ENCODE data around the gene TRMT112.

TRMT112 gene

GRCh38 chr11:64284048-64284961 is 33.1 kb downstream of the TRMT112 start, which contains the start of gene BAD:
TSS of gene BAD (minus strand) at chr11:64284665. CDS start at chr11:64284368, 297 bp downstream.
- Mint-ChIP-seq H3K27me3 (ENCODE audit: low read depth, poor library complexity) (peaks cover 9% of the 10 kb centered on the region), H3K4me3 (peak within 1 kb of the TSS; percentile 88), H3K36me3 (ENCODE audit: low read depth) (peaks cover 14% of the 10 kb centered on the region), H3K27ac (peak within 1 kb of the TSS; percentile 79), H3K4me1 (peaks cover 14% of the 10 kb centered on the region), H3K9me3 (no peaks in the 10 kb centered on the region)
- DNase-seq: peak; percentile 97
- TF ChIP-seq CTCF (IDR thresholded peaks at IDR 0.05): no peak

GRCh38 chr11:64283092-64283491 is 34.3 kb downstream of the TRMT112 start:
- Mint-ChIP-seq H3K27ac (peak overlapping the region; percentile 21), H3K27me3 (ENCODE audit: low read depth, poor library complexity) (peaks cover 3% of the 10 kb centered on the region), H3K4me3 (peak overlapping the region; percentile 83), H3K9me3 (no peaks in the 10 kb centered on the region), H3K36me3 (ENCODE audit: low read depth) (peaks cover 14% of the 10 kb centered on the region), H3K4me1 (peaks cover 14% of the 10 kb centered on the region)
- no peak for DNase-seq
- TF ChIP-seq CTCF (IDR thresholded peaks at IDR 0.05): no peak

- Mint-ChIP-seq H3K36me3 (ENCODE audit: low read depth) (peaks cover 14% of the 10 kb centered on the region), H3K4me1 (peaks cover 14% of the 10 kb centered on the region), H3K27me3 (ENCODE audit: low read depth, poor library complexity) (peaks cover 3% of the 10 kb centered on the region), H3K4me3 (no peak overlapping the region), H3K27ac (no peak overlapping the region), H3K9me3 (no peaks in the 10 kb centered on the region)
- no peak for TF ChIP-seq CTCF (IDR thresholded peaks at IDR 0.05)
- DNase-seq: no peak
These were observed 35.2 kb downstream of the TRMT112 start for GRCh38 chr11:64281957-64282770.

GRCh38 chr11:64278576-64279190 is 38.7 kb downstream of the TRMT112 start:
- TF ChIP-seq CTCF (IDR thresholded peaks at IDR 0.05): no peak
- Mint-ChIP-seq H3K4me3 (no peak overlapping the region), H3K4me1 (peaks cover 8% of the 10 kb centered on the region), H3K27me3 (ENCODE audit: low read depth, poor library complexity) (no peaks in the 10 kb centered on the region), H3K27ac (peak overlapping the region; percentile 19), H3K36me3 (ENCODE audit: low read depth) (peaks cover 14% of the 10 kb centered on the region), H3K9me3 (no peaks in the 10 kb centered on the region)
- DNase-seq: no peak

GRCh38 chr11:64276653-64277431 is 40.5 kb downstream of the TRMT112 start:
- H3K27me3 Mint-ChIP-seq (ENCODE audit: low read depth, poor library complexity): no peaks in the 10 kb centered on the region
- peaks cover 10% of the 10 kb centered on the region for H3K36me3 Mint-ChIP-seq (ENCODE audit: low read depth)
- no peaks in the 10 kb centered on the region for H3K9me3 Mint-ChIP-seq
- no peak overlapping the region for H3K4me3 Mint-ChIP-seq
- H3K27ac Mint-ChIP-seq: no peak overlapping the region
- no peak for DNase-seq
- TF ChIP-seq CTCF (IDR thresholded peaks at IDR 0.05): no peak
- H3K4me1 Mint-ChIP-seq: peaks cover 12% of the 10 kb centered on the region
